Measurements from ENCODE around the gene KCNK7.

DNA sequence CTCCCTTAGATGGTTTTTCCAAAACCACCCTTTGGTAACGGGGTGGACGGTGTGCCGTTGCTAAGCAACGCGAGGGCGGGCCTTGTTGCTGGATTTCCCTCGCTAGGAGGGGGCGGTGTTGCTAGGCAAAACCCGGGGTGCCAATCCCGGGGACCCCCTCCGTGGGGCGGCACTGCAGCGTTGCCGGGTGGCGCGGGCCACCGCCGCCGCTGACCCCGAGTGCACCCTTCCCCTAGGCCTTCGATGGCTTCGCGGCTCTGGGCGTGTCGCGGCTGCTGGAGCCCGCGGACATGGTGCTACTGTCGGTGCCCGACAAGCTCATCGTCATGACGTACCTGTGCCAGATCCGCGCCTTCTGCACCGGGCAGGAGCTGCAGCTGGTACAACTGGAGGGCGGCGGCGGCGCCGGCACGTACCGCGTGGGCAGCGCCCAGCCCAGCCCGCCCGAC is 10.9 kb downstream of the KCNK7 start:
- TF ChIP-seq ZFP3 (CRISPR knock-in tag; IDR thresholded peaks at IDR 0.05): no peak
- TF ChIP-seq OSR1 (CRISPR knock-in tag; IDR thresholded peaks at IDR 0.05): no peak
- TF ChIP-seq ZNF565 (CRISPR knock-in tag; conservative IDR thresholded peaks at IDR 0.05; ENCODE audit: low read depth): no peak
- TF ChIP-seq ZFP30 (CRISPR knock-in tag; IDR thresholded peaks at IDR 0.05): no peak
- no peak for TF ChIP-seq ZC3H10 (CRISPR knock-in tag; IDR thresholded peaks at IDR 0.05)
- TF ChIP-seq, protein P1, sequence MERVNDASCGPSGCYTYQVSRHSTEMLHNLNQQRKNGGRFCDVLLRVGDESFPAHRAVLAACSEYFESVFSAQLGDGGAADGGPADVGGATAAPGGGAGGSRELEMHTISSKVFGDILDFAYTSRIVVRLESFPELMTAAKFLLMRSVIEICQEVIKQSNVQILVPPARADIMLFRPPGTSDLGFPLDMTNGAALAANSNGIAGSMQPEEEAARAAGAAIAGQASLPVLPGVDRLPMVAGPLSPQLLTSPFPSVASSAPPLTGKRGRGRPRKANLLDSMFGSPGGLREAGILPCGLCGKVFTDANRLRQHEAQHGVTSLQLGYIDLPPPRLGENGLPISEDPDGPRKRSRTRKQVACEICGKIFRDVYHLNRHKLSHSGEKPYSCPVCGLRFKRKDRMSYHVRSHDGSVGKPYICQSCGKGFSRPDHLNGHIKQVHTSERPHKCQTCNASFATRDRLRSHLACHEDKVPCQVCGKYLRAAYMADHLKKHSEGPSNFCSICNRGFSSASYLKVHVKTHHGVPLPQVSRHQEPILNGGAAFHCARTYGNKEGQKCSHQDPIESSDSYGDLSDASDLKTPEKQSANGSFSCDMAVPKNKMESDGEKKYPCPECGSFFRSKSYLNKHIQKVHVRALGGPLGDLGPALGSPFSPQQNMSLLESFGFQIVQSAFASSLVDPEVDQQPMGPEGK (CRISPR knock-in tag; IDR thresholded peaks at IDR 0.05; ENCODE audit: borderline replicate concordance): no peak
- TF ChIP-seq PPARA (CRISPR knock-in tag; IDR thresholded peaks at IDR 0.05; ENCODE audit: borderline replicate concordance): no peak
- TF ChIP-seq, protein P2, sequence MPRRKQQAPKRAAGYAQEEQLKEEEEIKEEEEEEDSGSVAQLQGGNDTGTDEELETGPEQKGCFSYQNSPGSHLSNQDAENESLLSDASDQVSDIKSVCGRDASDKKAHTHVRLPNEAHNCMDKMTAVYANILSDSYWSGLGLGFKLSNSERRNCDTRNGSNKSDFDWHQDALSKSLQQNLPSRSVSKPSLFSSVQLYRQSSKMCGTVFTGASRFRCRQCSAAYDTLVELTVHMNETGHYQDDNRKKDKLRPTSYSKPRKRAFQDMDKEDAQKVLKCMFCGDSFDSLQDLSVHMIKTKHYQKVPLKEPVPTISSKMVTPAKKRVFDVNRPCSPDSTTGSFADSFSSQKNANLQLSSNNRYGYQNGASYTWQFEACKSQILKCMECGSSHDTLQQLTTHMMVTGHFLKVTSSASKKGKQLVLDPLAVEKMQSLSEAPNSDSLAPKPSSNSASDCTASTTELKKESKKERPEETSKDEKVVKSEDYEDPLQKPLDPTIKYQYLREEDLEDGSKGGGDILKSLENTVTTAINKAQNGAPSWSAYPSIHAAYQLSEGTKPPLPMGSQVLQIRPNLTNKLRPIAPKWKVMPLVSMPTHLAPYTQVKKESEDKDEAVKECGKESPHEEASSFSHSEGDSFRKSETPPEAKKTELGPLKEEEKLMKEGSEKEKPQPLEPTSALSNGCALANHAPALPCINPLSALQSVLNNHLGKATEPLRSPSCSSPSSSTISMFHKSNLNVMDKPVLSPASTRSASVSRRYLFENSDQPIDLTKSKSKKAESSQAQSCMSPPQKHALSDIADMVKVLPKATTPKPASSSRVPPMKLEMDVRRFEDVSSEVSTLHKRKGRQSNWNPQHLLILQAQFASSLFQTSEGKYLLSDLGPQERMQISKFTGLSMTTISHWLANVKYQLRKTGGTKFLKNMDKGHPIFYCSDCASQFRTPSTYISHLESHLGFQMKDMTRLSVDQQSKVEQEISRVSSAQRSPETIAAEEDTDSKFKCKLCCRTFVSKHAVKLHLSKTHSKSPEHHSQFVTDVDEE (CRISPR knock-in tag; IDR thresholded peaks at IDR 0.05): no peak

Data from SK-N-SH treated with all-trans-retinoic acid at 6 μM for 48 hours (cell line).